GDM1 (cell line): Measurements from ENCODE around the gene IKZF4.
"Not testable (repeated sequence)": the region's sequence is repeated elsewhere in the genome, so short reads cannot be mapped to it uniquely, and the experiment has no call there.

Source experiments
- DNase-seq: peaks from one replicate; lab custom pipeline; 2025; lab: John Stamatoyannopoulos, UW

IKZF4 gene

DNA sequence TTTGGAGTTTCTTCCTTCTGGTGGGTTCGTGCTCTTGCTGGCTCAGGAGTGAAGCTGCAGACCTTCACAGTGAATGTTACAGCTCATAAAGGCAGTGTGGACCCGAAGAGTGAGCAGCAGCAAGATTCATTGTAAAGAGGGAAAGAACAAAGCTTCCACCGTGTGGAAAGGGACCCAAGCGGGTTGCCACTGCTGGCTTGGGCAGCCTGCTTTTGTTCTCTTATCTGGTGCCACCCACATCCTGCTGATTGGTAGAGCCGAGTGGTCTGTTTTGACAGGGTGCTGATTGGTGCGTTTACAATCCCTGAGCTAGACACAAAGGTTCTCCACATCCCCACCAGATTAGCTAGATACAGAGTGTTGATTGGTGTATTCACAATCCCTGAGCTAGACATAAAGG is 21.3 kb upstream of the IKZF4 start:
- not testable (repeated sequence) for DNase-seq

DNA sequence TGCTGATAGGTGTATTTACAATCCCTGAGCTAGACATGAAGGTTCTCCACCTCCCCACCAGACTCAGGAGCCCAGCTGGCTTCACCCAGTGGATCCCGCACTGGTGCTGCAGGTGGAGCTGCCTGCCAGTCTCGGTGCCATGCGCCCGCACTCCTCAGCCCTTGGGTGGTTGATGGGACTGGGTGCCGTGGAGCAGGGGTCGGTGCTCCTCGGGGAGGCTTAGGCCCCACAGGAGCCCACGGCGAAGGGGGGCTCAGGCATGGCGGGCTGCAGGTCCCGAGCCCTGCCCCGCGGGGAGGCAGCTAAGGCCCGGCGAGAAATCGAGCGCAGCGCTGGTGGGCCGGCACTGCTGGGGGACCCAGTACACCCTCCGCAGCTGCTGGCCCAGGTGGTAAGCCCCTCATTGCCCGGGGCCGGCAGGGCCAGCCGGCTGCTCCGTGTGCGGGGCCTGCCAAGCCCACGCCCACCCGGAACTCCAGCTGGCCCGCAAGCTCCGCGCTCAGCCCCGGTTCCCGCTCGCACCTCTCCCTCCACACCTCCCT is 20.8 kb upstream of the IKZF4 start:
- DNase-seq, result not testable (repeated sequence)

DNA sequence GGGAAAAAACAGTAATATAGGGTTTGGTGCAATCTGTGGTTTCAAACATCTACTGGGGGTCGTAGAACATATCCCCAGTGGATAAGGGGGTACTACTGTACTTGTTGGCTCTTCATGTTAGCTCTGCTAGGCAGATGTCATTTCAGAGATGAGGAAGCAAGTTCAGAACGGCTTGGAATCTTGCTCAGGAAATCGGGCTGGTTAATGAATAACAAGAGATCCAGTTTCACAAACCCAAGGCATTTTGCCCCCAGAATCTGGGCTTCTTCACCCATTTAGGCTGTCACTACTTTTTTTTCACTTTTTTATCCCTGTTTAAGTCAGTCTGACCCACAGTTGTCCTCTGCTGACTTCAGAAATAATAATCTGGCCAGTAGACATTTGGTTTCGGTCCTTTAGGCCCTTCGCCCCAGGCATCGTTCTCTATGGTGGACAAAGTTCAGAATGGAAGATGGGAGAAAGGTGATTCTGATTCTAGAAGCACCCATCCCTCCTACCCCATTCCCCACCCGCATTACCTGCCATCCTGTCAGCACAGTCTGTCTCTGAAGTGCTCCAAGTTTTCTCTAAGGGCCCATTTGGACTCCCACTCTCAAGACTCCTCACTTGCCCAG is 19.2 kb upstream of the IKZF4 start:
- DNase-seq, result no peak

DNA sequence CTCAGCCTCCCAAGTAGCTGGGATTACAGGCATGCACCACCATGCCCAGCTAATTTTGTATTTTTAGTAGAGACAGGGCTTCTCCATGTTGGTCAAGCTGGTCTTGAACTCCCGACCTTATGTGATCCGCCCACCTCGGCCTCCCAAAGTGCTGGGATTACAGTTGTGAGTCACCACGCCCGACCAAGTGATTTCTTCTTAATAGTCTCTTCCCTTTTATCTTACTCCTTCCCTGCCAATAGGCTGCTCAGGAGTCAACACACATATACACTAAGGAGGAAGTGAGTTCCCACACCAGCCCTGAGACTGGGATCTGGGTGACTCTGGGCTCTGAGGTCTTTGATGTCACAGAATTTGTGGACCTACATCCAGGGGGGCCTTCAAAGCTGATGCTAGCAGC is 17.5 kb upstream of the IKZF4 start:
- not testable (repeated sequence) for DNase-seq

DNA sequence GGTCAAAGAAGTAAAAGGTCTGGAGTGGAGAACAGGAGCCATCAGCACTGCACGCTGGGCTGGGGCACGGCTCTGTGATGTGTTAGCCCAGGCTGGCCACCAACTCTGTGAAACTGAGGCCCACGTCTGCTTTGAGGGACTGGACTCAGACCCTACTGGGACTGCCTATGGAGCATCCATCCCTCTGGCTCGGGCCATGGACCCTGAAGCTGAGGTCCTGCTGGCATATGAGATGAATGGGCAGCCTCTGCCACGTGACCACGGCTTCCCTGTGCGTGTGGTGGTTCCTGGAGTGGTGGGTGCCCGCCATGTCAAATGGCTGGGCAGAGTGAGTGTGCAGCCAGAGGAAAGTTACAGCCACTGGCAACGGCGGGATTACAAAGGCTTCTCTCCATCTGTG is 16.6 kb upstream of the IKZF4 start:
- DNase-seq, result no peak

DNA sequence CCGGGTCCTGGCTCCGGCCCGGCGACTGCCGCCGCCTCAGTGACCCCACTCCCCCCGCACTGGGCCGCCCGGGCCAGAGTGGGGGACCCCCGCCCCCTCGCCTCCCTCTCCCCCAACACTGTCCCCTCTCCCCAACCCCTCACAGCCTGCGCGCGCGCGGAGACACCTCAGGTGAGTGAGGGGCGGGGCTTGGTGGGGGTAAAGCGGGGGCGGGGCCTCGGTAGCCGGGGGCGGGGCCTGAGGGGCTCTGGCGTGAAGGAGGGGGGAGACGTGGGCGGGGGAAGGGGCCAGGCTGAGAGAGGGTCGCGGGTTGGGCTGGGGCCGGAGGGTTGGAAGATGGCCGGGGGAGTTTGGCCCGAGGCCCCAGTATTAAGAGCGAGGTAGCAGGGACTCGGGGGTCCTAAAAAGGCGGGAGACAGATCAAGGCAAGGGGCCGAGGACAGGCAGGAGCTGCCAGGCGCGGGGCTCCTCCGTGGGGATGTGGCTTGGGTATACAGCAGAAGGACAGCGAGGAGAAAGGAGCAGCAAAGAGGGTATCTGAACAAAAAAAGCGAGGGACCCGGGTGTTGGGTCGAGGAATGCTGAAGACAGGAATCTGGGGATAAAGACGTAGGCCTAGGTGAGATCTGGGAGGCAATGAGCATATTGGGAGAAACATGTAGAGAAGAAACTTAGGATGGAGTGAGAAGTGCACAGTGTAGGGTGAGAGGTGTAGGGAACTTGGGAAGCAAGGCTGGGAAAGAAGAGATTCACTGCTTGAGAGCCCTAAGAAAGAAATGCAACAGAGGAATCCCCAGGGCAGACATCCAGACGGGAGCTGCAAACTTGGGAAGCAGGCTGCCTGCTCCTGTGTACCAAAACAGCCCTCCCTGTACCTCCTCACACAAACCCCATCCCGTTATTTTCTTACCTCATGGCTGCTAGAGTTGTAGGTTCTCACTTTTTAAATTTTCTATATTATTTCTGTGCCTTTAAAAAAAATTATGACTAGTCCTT is 13.0 kb upstream of the IKZF4 start:
- DNase-seq, result no peak

DNA sequence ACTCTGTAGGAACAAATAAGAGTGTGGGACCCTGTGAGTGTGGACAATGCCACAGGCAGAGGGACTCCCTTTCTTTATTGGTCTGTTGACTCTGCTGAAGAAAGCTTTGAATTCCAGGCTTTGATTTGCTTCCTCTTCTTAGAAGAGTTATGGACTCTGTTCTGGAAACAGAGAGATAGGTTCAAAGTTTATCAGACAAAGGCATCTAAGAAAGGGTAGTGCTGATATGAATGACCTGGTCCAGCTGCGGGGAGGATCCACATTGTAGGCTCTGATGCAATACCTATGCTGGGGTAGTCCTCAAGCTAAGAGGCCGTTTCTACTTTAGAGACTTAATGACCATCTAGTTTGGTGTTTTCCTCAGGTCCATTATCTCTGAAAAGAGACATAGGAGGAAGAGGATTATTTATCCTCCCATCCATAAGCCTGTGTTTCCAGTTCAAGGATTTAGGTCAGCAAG is 10.7 kb upstream of the IKZF4 start:
- no peak for DNase-seq

DNA sequence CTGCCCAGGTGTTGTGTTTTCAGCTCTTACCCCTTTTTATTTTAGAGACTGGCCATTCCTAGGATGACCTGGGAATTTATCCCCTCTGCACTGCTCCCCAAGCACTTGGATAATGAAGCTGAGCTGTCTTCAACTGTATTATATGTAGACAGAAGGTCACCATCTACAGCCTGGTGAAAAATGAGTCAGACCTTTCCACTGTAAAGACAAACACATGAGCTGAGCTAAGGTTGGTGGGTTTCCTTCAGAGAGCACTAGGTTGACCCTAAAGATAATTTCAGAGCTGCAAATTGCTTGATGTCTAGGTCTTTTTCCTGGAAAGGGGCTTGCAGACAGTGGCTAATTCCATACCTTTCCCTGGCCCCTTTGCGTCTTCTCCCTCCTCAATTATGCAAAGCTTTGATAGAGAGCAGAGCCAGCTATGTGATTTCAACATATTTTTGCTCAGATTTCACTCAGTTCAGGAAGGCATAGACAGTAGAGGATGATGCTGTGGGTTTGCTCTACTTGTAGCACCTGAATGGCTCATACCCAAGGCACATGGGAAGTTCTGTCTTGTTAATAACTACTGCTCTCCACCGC is 9.2 kb upstream of the IKZF4 start:
- DNase-seq, result no peak

DNA sequence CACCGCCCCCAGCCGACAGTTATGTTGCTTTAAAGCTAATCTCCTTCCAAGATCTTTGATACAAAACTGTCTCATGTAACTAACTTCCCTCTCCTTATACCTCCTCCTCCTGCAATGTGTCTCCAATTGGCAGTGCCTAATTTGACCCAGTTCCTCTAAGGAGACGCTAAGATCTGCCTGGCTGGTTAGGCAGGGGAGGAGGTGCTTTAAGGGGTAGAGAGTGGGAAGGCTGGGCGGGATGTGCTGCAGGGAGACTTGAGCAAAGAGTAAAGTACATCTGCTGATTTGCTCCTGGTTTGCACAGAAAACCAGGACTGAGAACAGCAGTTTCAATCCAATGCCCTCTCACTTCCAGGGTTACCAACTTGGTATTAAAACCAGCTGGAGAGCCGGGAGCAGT is 7.4 kb upstream of the IKZF4 start:
- no peak for DNase-seq

DNA sequence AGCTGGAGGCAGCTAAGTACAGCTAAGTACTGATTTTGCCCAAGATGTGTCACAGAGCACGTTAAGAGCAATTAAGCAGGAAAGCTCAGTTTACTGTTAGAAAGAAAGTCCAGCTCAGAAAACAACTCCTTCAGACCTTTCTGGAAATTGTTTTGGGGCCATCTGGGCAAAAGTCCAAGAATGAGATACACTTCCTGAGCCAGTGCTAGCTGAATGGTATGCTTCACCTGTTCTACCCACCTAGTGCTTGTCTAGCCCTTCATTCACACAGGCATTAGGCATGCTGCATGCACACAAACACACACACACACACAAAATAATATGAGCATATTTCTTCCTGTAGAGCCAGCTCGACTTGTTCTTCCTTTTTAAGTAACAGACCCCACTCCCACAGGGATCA is 6.6 kb upstream of the IKZF4 start:
- DNase-seq, result no peak

DNA sequence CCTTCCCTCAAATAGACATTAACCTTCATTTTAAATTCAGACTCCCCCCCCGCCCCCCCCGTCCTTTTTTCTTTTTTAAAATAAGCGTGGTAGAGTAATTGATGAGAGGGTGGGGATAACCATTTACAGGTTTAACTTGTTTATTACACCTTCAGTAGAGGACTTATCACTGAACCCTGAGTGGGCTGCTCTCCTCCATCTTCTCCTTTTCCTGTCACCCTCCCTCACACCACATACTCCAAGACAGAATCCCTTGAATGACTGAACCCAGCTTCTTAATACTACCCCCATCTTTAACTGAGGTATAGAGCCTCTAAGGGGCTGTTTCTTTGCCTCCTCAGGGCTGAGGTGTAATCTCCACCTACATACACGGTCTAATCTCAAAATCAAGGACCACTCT is 3.7 kb upstream of the IKZF4 start:
- DNase-seq, result no peak

DNA sequence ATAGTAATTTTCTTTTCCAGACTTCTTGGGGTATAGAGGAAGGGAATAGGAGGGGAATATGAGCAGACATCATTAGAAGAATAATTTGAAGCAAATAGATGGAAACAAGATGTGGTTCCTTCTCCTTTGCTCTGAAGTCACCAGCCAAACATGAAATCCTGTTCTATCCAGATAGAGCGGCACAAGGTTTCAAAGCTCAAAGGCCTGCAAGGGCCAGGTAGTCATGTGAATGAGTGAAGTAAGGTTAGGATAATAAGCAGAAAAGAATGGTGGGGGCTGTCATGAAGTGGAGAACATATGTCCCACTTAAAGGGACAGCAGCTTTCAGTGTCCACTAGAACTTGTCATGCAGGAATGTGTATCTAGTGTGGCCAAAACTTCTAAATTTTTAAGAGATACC is 2.5 kb upstream of the IKZF4 start:
- no peak for DNase-seq

DNA sequence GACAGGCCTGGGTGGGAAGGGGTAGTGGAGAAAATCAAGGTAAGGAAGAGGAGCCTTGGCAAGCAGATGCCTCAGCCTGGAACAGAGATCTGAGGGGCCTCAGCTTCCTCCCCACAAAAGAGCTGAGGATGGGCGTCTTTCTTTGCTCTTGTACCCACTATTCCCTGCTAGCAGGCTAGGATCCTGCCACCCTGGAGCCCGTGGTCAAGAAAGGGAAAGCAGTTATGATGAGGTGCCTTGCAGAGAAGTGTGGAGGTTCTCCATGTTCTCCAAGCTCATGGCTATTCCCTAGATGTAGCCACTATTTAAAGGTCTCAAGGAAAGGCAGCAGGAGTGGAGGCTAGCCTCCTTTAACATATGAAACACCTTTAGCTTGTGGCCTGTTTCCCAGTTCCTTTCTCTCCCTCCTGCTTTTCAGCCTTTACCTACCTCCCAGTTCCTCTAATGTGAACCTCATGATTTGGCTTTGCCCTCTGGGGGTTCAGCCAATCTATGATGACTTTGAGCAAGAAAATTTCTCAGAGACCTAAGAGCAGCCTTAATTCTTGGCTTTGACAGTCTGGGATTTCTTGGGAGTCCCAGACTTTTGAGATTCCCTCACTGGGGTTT is 1.1 kb downstream of the IKZF4 start:
- no peak for DNase-seq

DNA sequence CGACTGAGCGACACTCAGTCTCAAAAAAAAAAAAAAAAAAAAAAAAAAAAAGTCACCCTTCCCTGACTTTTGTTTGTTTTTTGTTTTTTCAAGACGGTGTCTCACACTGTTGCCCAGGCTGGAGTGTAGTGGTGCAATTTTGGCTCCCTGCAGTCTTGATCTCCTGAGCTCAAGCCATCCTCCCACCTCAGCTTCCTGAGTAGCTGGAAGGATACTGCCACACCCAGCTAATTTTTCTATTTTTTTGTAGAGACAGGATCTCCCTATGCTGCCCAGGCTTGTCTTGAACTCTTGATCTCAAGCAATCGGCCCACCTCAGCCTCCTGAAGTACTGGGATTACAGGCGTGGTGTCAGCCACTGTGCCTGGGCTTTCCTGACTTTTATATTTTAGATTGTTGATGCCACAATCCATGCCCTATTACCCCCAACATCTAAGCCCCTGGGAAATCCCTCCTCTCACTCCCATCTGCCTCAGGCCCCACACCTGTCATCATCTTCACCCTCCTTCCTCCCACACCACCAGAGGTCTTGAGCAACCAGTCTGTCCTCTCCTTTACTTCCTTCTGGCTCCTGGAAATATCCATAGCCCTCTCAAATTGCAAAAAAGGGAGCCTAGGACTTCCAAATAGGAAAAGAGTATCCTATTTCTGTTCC is 7.8 kb downstream of the IKZF4 start:
- no peak for DNase-seq

DNA sequence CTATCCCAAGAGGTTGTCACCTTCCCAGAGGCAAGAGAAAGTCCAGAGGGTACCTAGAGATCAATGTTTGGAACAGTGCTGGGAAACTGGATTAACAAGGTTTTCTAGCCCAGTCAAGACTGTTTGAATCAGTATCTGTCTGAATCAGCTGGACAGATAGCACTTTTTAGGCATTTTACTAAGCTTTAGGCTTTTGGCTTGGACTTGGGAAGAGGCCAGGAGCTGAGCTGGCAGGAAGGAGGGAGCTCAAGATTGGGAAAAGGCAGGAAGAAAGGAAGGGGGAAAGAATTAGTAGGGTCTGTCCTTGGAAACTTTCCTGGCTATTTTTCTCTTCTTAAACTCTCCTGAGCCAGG is 8.3 kb downstream of the IKZF4 start:
- no peak for DNase-seq

DNA sequence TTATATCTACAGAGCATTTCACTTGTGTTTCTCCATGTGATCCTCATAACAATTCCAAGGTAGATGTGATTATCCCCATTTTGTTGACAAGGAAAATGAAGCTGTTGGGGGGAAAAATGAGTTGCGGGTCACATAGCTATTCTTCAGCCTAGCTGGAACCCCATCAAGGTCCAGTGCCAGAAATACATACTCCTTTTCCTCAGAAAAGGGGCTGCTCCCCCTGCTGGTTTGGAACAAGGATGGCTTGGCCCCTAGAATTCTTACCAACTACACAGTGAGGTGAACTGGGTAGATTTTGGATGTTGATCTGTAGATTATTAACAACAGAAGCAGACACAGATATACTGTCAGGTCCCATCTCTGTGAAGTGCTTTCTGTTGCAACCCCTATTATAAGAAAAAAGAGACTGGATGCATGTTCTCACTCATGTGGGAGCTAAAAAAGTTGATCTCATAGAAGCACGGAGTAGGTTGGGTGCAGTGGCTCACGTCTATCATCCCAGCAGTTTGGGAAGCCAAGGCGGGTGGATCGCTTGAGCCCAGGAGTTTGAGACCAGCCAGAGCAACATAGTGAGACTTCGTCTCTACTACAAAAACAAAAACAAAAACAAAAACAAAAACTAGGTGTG is 8.9 kb downstream of the IKZF4 start:
- no peak for DNase-seq

DNA sequence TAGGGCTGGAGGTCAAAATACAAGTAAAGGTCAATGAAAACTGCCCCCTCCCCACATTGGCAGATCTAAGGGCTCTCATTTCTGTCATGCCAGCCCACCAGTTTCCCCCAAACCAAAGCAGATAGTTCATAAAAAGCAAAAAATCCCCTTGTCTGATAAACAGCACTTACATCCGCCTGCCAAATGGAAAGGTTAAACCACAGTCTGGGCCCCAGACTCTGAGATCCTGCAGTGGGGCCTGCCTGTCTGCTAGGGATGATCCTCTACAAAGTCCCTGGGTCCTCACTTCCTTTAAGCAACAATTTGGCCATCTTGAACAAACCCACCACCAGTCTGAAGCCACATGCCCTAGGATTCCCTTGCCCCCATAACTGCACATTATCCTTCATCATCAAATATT is 11.1 kb downstream of the IKZF4 start:
- DNase-seq, result no peak

DNA sequence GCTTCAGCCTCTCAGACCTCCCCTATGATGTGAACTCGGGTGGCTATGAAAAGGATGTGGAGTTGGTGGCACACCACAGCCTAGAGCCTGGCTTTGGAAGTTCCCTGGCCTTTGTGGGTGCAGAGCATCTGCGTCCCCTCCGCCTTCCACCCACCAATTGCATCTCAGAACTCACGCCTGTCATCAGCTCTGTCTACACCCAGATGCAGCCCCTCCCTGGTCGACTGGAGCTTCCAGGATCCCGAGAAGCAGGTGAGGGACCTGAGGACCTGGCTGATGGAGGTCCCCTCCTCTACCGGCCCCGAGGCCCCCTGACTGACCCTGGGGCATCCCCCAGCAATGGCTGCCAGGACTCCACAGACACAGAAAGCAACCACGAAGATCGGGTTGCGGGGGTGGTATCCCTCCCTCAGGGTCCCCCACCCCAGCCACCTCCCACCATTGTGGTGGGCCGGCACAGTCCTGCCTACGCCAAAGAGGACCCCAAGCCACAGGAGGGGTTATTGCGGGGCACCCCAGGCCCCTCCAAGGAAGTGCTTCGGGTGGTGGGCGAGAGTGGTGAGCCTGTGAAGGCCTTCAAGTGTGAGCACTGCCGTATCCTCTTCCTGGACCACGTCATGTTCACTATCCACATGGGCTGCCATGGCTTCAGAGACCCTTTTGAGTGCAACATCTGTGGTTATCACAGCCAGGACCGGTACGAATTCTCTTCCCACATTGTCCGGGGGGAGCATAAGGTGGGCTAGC is 13.9 kb downstream of the IKZF4 start:
- no peak for DNase-seq

DNA sequence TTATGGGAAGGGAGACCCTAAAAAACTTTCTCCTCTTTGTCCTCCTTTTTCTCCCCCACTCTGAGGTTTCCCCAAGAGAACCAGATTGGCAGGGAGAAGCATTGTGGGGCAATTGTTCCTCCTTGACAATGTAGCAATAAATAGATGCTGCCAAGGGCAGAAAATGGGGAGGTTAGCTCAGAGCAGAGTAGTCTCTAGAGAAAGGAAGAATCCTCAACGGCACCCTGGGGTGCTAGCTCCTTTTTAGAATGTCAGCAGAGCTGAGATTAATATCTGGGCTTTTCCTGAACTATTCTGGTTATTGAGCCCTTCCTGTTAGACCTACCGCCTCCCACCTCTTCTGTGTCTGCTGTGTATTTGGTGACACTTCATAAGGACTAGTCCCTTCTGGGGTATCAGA is 16.3 kb downstream of the IKZF4 start:
- DNase-seq, result no peak

DNA sequence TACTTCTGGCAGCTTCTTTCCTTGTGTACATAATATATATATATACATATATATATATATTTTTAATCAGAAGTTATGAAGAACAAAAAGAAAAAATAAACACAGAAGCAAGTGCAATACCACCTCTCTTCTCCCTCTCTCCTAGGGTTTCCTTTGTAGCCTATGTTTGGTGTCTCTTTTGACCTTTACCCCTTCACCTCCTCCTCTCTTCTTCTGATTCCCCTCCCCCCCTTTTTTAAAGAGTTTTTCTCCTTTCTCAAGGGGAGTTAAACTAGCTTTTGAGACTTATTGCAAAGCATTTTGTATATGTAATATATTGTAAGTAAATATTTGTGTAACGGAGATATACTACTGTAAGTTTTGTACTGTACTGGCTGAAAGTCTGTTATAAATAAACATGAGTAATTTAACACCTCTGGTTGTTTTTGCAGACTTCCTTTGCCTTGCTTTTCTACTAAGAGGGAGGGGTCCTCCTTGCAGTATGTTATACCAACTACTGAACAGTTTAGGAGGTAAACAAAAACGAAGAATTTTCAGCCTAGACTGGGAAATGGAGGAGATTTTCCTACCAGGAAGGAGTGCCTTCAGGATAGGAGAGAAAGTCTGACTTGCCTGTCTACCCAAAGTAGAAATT is 17.3 kb downstream of the IKZF4 start:
- DNase-seq, result no peak
